GM03348 (cell line): ENCODE measurements around the gene ETS2.

Experiments used
- DNase-seq: peaks from one replicate; pipeline ENCODE4 v3.0.0; 2012; ENCODE audit warnings: low spot score

The ETS2 gene

DNA sequence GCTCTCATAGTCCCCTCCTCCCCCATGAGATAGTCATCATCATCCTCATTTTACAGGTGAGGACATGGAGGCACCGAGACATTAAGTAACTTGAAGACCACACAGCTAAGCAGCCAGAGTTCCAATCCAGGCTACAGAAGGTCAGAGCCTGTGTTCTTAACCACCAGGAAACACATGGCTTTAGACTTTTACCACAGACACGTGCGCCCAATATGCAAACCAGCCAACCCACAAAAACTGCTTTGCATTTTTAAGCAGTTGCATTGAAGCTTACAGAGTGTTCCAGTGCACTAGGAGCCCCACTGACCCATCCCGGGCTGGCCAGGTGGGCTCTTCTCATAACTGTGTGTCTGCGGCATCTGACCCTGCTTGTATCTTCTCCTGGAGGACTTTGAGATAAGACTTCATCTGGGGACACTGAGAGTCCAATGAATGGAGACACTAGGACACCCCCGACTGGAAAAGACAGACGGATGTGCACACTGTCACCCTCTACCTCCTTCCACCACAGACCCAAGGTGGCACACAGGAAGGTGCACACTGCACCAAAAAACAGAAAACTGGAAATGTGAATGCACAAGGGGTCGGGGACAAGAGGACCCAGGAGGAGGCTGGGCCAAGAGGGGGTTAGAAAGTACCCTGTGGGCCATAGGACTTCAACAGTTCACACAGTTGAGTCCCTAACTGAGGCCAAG, 56.4 kb downstream of the ETS2 start:
- no peak for DNase-seq

GRCh38 chr21:38863291-38863690, 57.6 kb downstream of the ETS2 start:
- no peak for DNase-seq

GRCh38 chr21:38863843-38864363, 58.2 kb downstream of the ETS2 start:
- DNase-seq: no peak

DNA sequence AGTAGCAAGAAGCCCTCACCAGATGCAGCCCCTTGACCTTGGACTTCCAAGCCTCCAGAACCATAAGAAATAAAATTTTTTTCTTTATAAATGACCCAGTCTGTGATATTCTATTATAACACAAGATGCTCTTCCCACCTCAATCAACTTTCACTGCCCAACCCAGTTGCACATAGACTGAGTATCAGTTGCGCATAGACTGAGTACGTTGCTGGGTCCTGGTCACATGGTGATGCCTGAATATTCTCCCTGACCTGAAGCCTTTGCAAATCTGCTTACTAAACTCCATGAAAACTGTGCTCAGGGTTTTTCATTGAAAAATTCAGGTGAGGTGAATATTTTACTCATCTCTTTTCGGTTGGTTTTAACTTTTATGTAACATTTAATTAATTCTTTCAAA, 59.2 kb downstream of the ETS2 start:
- no peak for DNase-seq

DNA sequence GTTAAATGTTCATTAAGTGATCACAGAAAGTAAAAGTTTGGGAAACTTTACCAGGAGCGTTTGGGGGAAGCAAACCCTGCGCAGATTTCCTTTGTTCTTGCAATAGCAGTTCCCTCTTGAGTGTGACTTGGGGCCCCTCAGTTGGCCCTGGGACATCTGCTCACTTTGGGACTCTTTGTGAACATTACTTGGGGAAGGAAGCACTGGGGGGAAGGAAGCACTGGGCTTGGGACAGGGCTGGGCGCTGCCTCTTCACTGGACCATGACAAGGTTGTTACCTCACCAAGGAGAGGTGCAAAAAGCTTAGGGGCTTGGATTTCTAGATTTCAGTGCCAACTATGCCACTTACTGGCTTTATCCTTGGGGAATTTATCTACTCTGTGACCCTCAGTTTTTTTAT, 63.5 kb downstream of the ETS2 start:
- no peak for DNase-seq

GRCh38 chr21:38869946-38870345, 64.2 kb downstream of the ETS2 start:
- no peak for DNase-seq
